B cell (primary cell): ENCODE results near the gene NUP42. TPM values are rescaled to one million over a fixed set of nuclear protein-coding genes. Genes with fewer than 3 reads are reported as not detected.

Experiments used
- polyA plus RNA-seq: library from polyadenylated mRNA; depleted of rRNA; stranded (reverse); fragments of >200 nt; gene quantifications from 2 replicates; pipeline ENCODE4 v1.2.3, GENCODE V29; 2012
- total RNA-seq, 2 donors: library from RNA; stranded (reverse); fragments of 120-200 nt in 1 of 2; gene quantifications; 1 replicate in 1 of 2; 2 replicates in 1 of 2; pipeline versions ENCODE4 v1.2.3 to v1.2.4, GENCODE V29; 2013 to 2022

The NUP42 gene
- total and polyA plus RNA-seq, 2 donors (not counting 1 experiment from before 2014, with no cell fraction given): 38.1 to 49.2 TPM

Other genes starting within 250 kb of the NUP42 start
- 39.6 and 40.8 TPM in 2 replicates for gene HYCC1, start 167.9 kb upstream of the NUP42 start, total RNA-seq
- gene HYCC1, start 167.9 kb upstream of the NUP42 start, polyA plus RNA-seq: 7.0 and 37.2 TPM in 2 replicates
- gene KLHL7, start 76.3 kb upstream of the NUP42 start, total RNA-seq: 22.8 and 29.5 TPM in 2 replicates
- gene KLHL7, start 76.3 kb upstream of the NUP42 start, polyA plus RNA-seq: 9.2 and 18.0 TPM in 2 replicates
- gene GPNMB, start 64.7 kb downstream of the NUP42 start, total RNA-seq: 1.9 and 2.6 TPM in 2 replicates
- 0.14 TPM in 1 of 2 replicates, not detected in the other for gene GPNMB, start 64.7 kb downstream of the NUP42 start, polyA plus RNA-seq
- 38.0 and 40.8 TPM in 2 replicates for gene MALSU1, start 117.3 kb downstream of the NUP42 start, total RNA-seq
- gene MALSU1, start 117.3 kb downstream of the NUP42 start, polyA plus RNA-seq: 20.8 and 22.3 TPM in 2 replicates